Measurements from ENCODE around the gene FMO1. TPM values are rescaled to one million over a fixed set of nuclear protein-coding genes. Genes with fewer than 3 reads are reported as not detected.

The FMO1 gene
- total and polyA plus RNA-seq, 3 experiments from 2014 or later: not detected

GRCh38 chr1:171267391-171267790 lies 19.1 kb downstream of the FMO1 start:
- ChIA-PET POLR2A (no interaction called here), CTCF (no interaction called here)
- Mint-ChIP-seq H3K4me3 (no peak overlapping the region), H3K9me3 (peaks cover 0 to 5% (median 0%) of the 10 kb centered on the region in 5 donors), H3K27ac (no peak overlapping the region), H3K4me1 (no peaks in the 10 kb centered on the region), H3K27me3 (peaks cover 6 to 16% of the 10 kb centered on the region in 2 donors), H3K36me3 (no peaks in the 10 kb centered on the region)
- no peaks in the 10 kb centered on the region for H3K27me3 ChIP-seq (ENCODE audit: insufficient read depth, low read length, poor library complexity, severe bottlenecking)
- H3K4me3 ChIP-seq (ENCODE audit: low read length): no peak overlapping the region
- no peaks in the 10 kb centered on the region for H3K9me3 ChIP-seq (ENCODE audit: low read length)
- H3K4me1 ChIP-seq (ENCODE audit: insufficient read depth, low read length): no peaks in the 10 kb centered on the region
- DNase-seq: no peak
- no peak overlapping the region for H3K27ac ChIP-seq (ENCODE audit: low read depth, low read length)
- H3K36me3 ChIP-seq (ENCODE audit: insufficient read depth, low read length): no peaks in the 10 kb centered on the region

GRCh38 chr1:171270806-171271205 lies 22.5 kb downstream of the FMO1 start:
- no peak overlapping the region for H3K4me3 ChIP-seq (ENCODE audit: low read length)
- H3K27me3 Mint-ChIP-seq: peaks cover 7 to 26% of the 10 kb centered on the region in 2 donors
- no peaks in the 10 kb centered on the region for H3K36me3 Mint-ChIP-seq
- H3K4me3 Mint-ChIP-seq: no peak overlapping the region
- H3K4me1 ChIP-seq (ENCODE audit: insufficient read depth, low read length): no peaks in the 10 kb centered on the region
- no peaks in the 10 kb centered on the region for H3K9me3 ChIP-seq (ENCODE audit: low read length)
- no peaks in the 10 kb centered on the region for H3K27me3 ChIP-seq (ENCODE audit: insufficient read depth, low read length, poor library complexity, severe bottlenecking)
- ChIA-PET POLR2A (no interaction called here), CTCF (no interaction called here)
- no peak overlapping the region for H3K27ac ChIP-seq (ENCODE audit: low read depth, low read length)
- no peaks in the 10 kb centered on the region for H3K4me1 Mint-ChIP-seq
- H3K36me3 ChIP-seq (ENCODE audit: insufficient read depth, low read length): no peaks in the 10 kb centered on the region
- DNase-seq: no peak
- peaks cover 0 to 5% (median 3%) of the 10 kb centered on the region in 5 donors for H3K9me3 Mint-ChIP-seq
- no peak overlapping the region for H3K27ac Mint-ChIP-seq

DNA sequence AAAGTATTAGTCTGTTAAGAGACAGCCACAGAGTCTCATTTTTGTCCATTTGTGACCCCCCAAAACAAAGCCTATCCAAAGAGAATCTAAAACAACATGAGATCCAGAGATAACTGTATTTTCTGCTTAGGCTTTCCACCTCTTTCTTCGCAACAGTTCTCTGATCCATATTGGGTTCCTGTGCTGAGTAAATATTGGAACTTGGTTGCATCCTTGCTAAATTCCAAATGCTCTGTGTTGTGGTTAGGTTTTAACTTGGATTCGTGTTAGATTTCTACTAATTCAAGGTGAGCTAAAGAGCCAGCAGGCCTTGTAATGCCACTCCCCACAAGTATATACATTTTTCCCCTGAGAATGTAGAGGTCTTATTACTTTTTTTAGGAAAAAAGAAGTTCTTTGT lies 29.2 kb downstream of the FMO1 start:
- Mint-ChIP-seq H3K36me3 (no peaks in the 10 kb centered on the region), H3K9me3 (peaks cover 0 to 3% (median 0%) of the 10 kb centered on the region in 5 donors), H3K4me3 (no peak overlapping the region), H3K27me3 (peaks cover 10 to 44% of the 10 kb centered on the region in 2 donors), H3K27ac (no peak overlapping the region), H3K4me1 (no peaks in the 10 kb centered on the region)
- no peaks in the 10 kb centered on the region for H3K9me3 ChIP-seq (ENCODE audit: low read length)
- no peak overlapping the region for H3K4me3 ChIP-seq (ENCODE audit: low read length)
- CTCF ChIA-PET: no interaction called here
- H3K27me3 ChIP-seq (ENCODE audit: insufficient read depth, low read length, poor library complexity, severe bottlenecking): peaks cover 5% of the 10 kb centered on the region
- no peaks in the 10 kb centered on the region for H3K36me3 ChIP-seq (ENCODE audit: insufficient read depth, low read length)
- H3K4me1 ChIP-seq (ENCODE audit: insufficient read depth, low read length): no peaks in the 10 kb centered on the region
- no peak overlapping the region for H3K27ac ChIP-seq (ENCODE audit: low read depth, low read length)
- POLR2A ChIA-PET: no interaction called here
- no peak for DNase-seq

DNA sequence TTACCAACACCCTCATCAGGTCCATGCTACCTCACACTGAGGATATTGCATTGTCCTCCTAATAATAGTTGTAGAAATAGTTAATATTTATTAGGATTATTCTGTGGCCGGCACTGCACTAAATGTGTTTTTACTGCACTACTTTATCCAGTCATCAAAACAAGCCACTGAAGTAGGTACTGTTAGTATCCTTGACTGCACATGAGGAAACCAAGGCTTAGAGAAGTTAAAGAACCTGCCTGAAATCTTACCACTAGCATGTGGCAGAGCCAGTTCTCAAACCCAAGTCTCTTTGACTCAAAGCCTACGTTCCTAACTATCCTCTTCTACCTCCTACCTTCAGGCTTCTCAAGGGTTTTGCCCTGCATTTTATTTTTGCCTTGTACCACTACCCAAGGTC lies 30.9 kb downstream of the FMO1 start:
- CTCF ChIA-PET: no interaction called here
- Mint-ChIP-seq H3K4me1 (no peaks in the 10 kb centered on the region), H3K27ac (no peak overlapping the region), H3K36me3 (no peaks in the 10 kb centered on the region), H3K4me3 (no peak overlapping the region), H3K27me3 (peaks cover 9 to 50% of the 10 kb centered on the region in 2 donors), H3K9me3 (no peaks in the 10 kb centered on the region)
- no peak for DNase-seq
- no peaks in the 10 kb centered on the region for H3K4me1 ChIP-seq (ENCODE audit: insufficient read depth, low read length)
- peaks cover 5% of the 10 kb centered on the region for H3K27me3 ChIP-seq (ENCODE audit: insufficient read depth, low read length, poor library complexity, severe bottlenecking)
- H3K36me3 ChIP-seq (ENCODE audit: insufficient read depth, low read length): no peaks in the 10 kb centered on the region
- no peaks in the 10 kb centered on the region for H3K9me3 ChIP-seq (ENCODE audit: low read length)
- H3K27ac ChIP-seq (ENCODE audit: low read depth, low read length): no peak overlapping the region
- POLR2A ChIA-PET: no interaction called here
- no peak overlapping the region for H3K4me3 ChIP-seq (ENCODE audit: low read length)

DNA sequence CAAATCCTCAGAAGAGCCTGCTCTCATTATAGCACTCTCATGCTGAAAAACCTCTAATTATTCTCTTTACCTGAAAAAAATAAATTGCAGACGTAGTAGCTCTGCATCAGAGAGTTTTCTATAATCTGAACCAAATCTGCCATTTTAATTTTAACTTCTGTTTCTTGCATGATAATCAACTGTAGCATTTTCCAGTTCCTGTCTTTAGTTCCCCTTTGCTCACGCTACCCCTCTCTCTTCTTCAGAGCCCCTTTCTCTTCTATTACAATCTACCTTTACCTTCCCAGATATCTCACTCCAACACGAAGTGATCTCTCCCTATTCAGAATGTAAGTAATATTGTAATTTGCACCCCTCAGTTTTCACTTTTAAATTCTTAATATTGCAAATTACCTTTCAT lies 31.4 kb downstream of the FMO1 start:
- no peak overlapping the region for H3K27ac Mint-ChIP-seq
- H3K36me3 Mint-ChIP-seq: no peaks in the 10 kb centered on the region
- H3K27me3 Mint-ChIP-seq: peaks cover 9 to 52% of the 10 kb centered on the region in 2 donors
- CTCF ChIA-PET: no interaction called here
- Histone ChIP-seq H3K36me3 (ENCODE audit: insufficient read depth, low read length) (no peaks in the 10 kb centered on the region), H3K4me3 (ENCODE audit: low read length) (no peak overlapping the region), H3K27me3 (ENCODE audit: insufficient read depth, low read length, poor library complexity, severe bottlenecking) (peaks cover 5% of the 10 kb centered on the region), H3K4me1 (ENCODE audit: insufficient read depth, low read length) (no peaks in the 10 kb centered on the region), H3K9me3 (ENCODE audit: low read length) (no peaks in the 10 kb centered on the region), H3K27ac (ENCODE audit: low read depth, low read length) (no peak overlapping the region)
- POLR2A ChIA-PET: no interaction called here
- H3K4me3 Mint-ChIP-seq: no peak overlapping the region
- no peaks in the 10 kb centered on the region for H3K9me3 Mint-ChIP-seq
- H3K4me1 Mint-ChIP-seq: no peaks in the 10 kb centered on the region
- no peak for DNase-seq

DNA sequence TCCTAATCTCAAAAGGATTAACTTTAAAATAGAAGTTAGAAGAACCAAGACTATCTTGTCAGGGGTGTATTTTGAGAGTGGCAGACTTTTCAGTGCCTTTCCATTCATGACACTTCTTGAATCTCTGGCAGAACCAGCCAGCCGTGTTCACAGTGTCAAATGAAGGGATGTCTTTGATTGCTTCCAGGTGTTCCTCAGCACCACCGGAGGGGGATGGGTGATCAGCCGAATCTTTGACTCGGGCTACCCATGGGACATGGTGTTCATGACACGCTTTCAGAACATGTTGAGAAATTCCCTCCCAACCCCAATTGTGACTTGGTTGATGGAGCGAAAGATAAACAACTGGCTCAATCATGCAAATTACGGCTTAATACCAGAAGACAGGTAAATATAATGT lies 32.3 kb downstream of the FMO1 start:
- H3K36me3 Mint-ChIP-seq: no peaks in the 10 kb centered on the region
- no peak overlapping the region for H3K27ac Mint-ChIP-seq
- Histone ChIP-seq H3K4me3 (ENCODE audit: low read length) (no peak overlapping the region), H3K27ac (ENCODE audit: low read depth, low read length) (no peak overlapping the region), H3K4me1 (ENCODE audit: insufficient read depth, low read length) (no peaks in the 10 kb centered on the region), H3K9me3 (ENCODE audit: low read length) (no peaks in the 10 kb centered on the region), H3K36me3 (ENCODE audit: insufficient read depth, low read length) (no peaks in the 10 kb centered on the region), H3K27me3 (ENCODE audit: insufficient read depth, low read length, poor library complexity, severe bottlenecking) (peaks cover 5% of the 10 kb centered on the region)
- no peak overlapping the region for H3K4me3 Mint-ChIP-seq
- H3K4me1 Mint-ChIP-seq: no peaks in the 10 kb centered on the region
- DNase-seq: no peak
- POLR2A ChIA-PET: no interaction called here
- H3K9me3 Mint-ChIP-seq: no peaks in the 10 kb centered on the region
- CTCF ChIA-PET: no interaction called here
- H3K27me3 Mint-ChIP-seq: peaks cover 14 to 52% of the 10 kb centered on the region in 2 donors

- Histone ChIP-seq H3K9me3 (ENCODE audit: low read length) (no peaks in the 10 kb centered on the region), H3K27ac (ENCODE audit: low read depth, low read length) (no peak overlapping the region), H3K36me3 (ENCODE audit: insufficient read depth, low read length) (no peaks in the 10 kb centered on the region), H3K4me3 (ENCODE audit: low read length) (no peak overlapping the region), H3K27me3 (ENCODE audit: insufficient read depth, low read length, poor library complexity, severe bottlenecking) (peaks cover 3% of the 10 kb centered on the region), H3K4me1 (ENCODE audit: insufficient read depth, low read length) (no peaks in the 10 kb centered on the region)
- no peak overlapping the region for H3K27ac Mint-ChIP-seq
- DNase-seq: no peak
- H3K36me3 Mint-ChIP-seq: no peaks in the 10 kb centered on the region
- no peaks in the 10 kb centered on the region for H3K4me1 Mint-ChIP-seq
- H3K27me3 Mint-ChIP-seq: peaks cover 15 to 32% of the 10 kb centered on the region in 2 donors
- no peak overlapping the region for H3K4me3 Mint-ChIP-seq
- ChIA-PET POLR2A (no interaction called here), CTCF (no interaction called here)
- H3K9me3 Mint-ChIP-seq: no peaks in the 10 kb centered on the region
Measured at GRCh38 chr1:171286032-171286705, 37.9 kb downstream of the FMO1 start.

- Histone ChIP-seq H3K4me3 (ENCODE audit: low read length) (no peak overlapping the region), H3K27ac (ENCODE audit: low read depth, low read length) (no peak overlapping the region), H3K27me3 (ENCODE audit: insufficient read depth, low read length, poor library complexity, severe bottlenecking) (peaks cover 3% of the 10 kb centered on the region), H3K4me1 (ENCODE audit: insufficient read depth, low read length) (no peaks in the 10 kb centered on the region), H3K9me3 (ENCODE audit: low read length) (no peaks in the 10 kb centered on the region), H3K36me3 (ENCODE audit: insufficient read depth, low read length) (no peaks in the 10 kb centered on the region)
- DNase-seq: no peak
- no peak overlapping the region for H3K4me3 Mint-ChIP-seq
- CTCF ChIA-PET: no interaction called here
- H3K36me3 Mint-ChIP-seq: no peaks in the 10 kb centered on the region
- peaks cover 16 to 34% of the 10 kb centered on the region in 2 donors for H3K27me3 Mint-ChIP-seq
- no peaks in the 10 kb centered on the region for H3K9me3 Mint-ChIP-seq
- H3K4me1 Mint-ChIP-seq: no peaks in the 10 kb centered on the region
- no peak overlapping the region for H3K27ac Mint-ChIP-seq
- POLR2A ChIA-PET: no interaction called here
Measured at GRCh38 chr1:171290621-171291020, 42.3 kb downstream of the FMO1 start.

GRCh38 chr1:171292799-171293198 lies 44.5 kb downstream of the FMO1 start:
- Mint-ChIP-seq H3K4me3 (no peak overlapping the region), H3K27ac (no peak overlapping the region), H3K9me3 (peaks cover 0 to 5% (median 1%) of the 10 kb centered on the region in 5 donors), H3K36me3 (no peaks in the 10 kb centered on the region), H3K4me1 (no peaks in the 10 kb centered on the region), H3K27me3 (peaks cover 15 to 49% of the 10 kb centered on the region in 2 donors)
- H3K4me3 ChIP-seq (ENCODE audit: low read length): no peak overlapping the region
- CTCF ChIA-PET: no interaction called here
- DNase-seq: no peak
- H3K36me3 ChIP-seq (ENCODE audit: insufficient read depth, low read length): no peaks in the 10 kb centered on the region
- H3K4me1 ChIP-seq (ENCODE audit: insufficient read depth, low read length): no peaks in the 10 kb centered on the region
- H3K27ac ChIP-seq (ENCODE audit: low read depth, low read length): no peak overlapping the region
- peaks cover 3% of the 10 kb centered on the region for H3K27me3 ChIP-seq (ENCODE audit: insufficient read depth, low read length, poor library complexity, severe bottlenecking)
- POLR2A ChIA-PET: no interaction called here
- H3K9me3 ChIP-seq (ENCODE audit: low read length): no peaks in the 10 kb centered on the region
